Panc1 (cell line): ENCODE data around the gene MS4A4A. TPM values are rescaled to one million over a fixed set of nuclear protein-coding genes. Genes with fewer than 3 reads are reported as not detected.

ENCODE experiments used
- ATAC-seq: fragments of 200-7000 bp; cut with Tn5 transposase; 2 replicates; pipeline ENCODE4 v1.9.1; 2020; ENCODE audit warnings: mild to moderate bottlenecking, moderate library complexity
- BruUV-seq: library from RNA; stranded (reverse); fragments of 400-500 nt; replicated peaks from 2 replicates; lab custom pipeline; 2021; lab: Mats Ljungman, UMichigan
- CTCF ChIA-PET: fragments of 300-600 bp; sonication (Branson Sonifier 250); formaldehyde crosslinking; loops from one replicate; lab custom pipeline; 2022; ENCODE audit warnings: antibody characterized with exemption; lab: Charles Lee
- POLR2A ChIA-PET: fragments of 300-600 bp; sonication (Branson Sonifier 250); formaldehyde crosslinking; loops from one replicate; lab custom pipeline; 2022; ENCODE audit warnings: antibody characterized with exemption; lab: Charles Lee
- DNase-seq: peaks from one replicate; pipeline ENCODE4 v3.0.0-alpha.2; 2010; ENCODE audit warnings: low read depth, low spot score
- H3K27ac ChIP-seq: 2 replicates; pipeline ENCODE4 v1.5.1; 2011; ENCODE audit warnings: mild to moderate bottlenecking, low read length, inconsistent platforms
- H3K27me3 ChIP-seq: fragments of 200-500 bp; sonication (Bioruptor generic); 2 replicates; pipeline ENCODE4 v1.6.0; 2014; ENCODE audit warnings: low read length, inconsistent platforms; ENCODE audit not compliant: control insufficient read depth, insufficient read depth
- H3K36me3 ChIP-seq: fragments of 200-500 bp; sonication (Bioruptor generic); 2 replicates; pipeline ENCODE4 v1.5.1; 2014; ENCODE audit warnings: inconsistent platforms, mild to moderate bottlenecking, low read length, moderate library complexity; ENCODE audit not compliant: control insufficient read depth, insufficient read depth
- H3K4me1 ChIP-seq: 2 replicates; pipeline ENCODE4 v1.5.1; 2011; ENCODE audit warnings: inconsistent platforms, mild to moderate bottlenecking, low read length, moderate library complexity; ENCODE audit not compliant: control insufficient read depth, insufficient read depth
- H3K4me3 ChIP-seq, 2 experiments: 2 replicates each; pipeline ENCODE4 v1.5.1; 2011 to 2012; ENCODE audit warnings: low read depth in 2 of 2, low read length in 2 of 2, mild to moderate bottlenecking in 2 of 2, inconsistent platforms in 1 of 2, moderate library complexity in 1 of 2
- H3K9me3 ChIP-seq: fragments of 200-500 bp; sonication (Bioruptor generic); 2 replicates; pipeline ENCODE4 v1.5.1; 2014; ENCODE audit warnings: low read depth, mild to moderate bottlenecking, inconsistent platforms, low read length, moderate library complexity; ENCODE audit not compliant: control insufficient read depth, insufficient read depth
- CTCF ChIP-seq: fragments of 450-650 bp; IDR thresholded peaks from 2 replicates; pipeline ENCODE4 v1.5.1; 2017; ENCODE audit warnings: mild to moderate bottlenecking
- POLR2AphosphoS5 ChIP-seq: IDR thresholded peaks from 2 replicates; pipeline ENCODE4 v1.6.1; 2012; ENCODE audit warnings: mild to moderate bottlenecking, low read depth, low read length, moderate library complexity
- REST ChIP-seq, 2 experiments: IDR thresholded peaks; 2 replicates each; pipeline ENCODE4 v1.6.1; 2011 to 2012; ENCODE audit warnings: low read depth in 2 of 2, control low read depth in 1 of 2, low read length in 1 of 2, mild to moderate bottlenecking in 1 of 2, moderate library complexity in 1 of 2; ENCODE audit not compliant: insufficient read depth in 1 of 2
- SIN3A ChIP-seq: IDR thresholded peaks from 2 replicates; pipeline ENCODE4 v1.6.1; 2012; ENCODE audit warnings: low read depth, mild to moderate bottlenecking, low read length, moderate library complexity, borderline replicate concordance; ENCODE audit not compliant: insufficient read depth
- TCF7L2 ChIP-seq: IDR thresholded peaks from 2 replicates; pipeline ENCODE4 v1.6.1; 2011; ENCODE audit warnings: mild to moderate bottlenecking, low read depth, low read length, inconsistent platforms
- in situ Hi-C: cut with HindIII; loops from 2 replicates; pipeline ENCODE4 v1.10.0; 2016; ENCODE audit warnings: low sequenced_read_pairs, low pct_unique_long_range_greater_than_20kb
- intact Hi-C: fragments of 100-400 bp; cut with micrococcal nuclease; formaldehyde crosslinking; loops from one replicate; pipeline ENCODE4 v1.10.0; 2022; ENCODE audit not compliant: unreplicated experiment
- total RNA-seq: library from RNA; stranded (reverse); gene quantifications from one replicate; pipeline ENCODE4 v1.2.1, GENCODE V29; 2021; ENCODE audit not compliant: unreplicated experiment

The MS4A4A gene
- total RNA-seq, 1 experiment from 2014 or later, result not detected

GRCh38 chr11:60288531-60288930 lies 8.1 kb downstream of the MS4A4A start:
- H3K36me3 ChIP-seq, result no peaks in the 10 kb centered on the region
- no peaks in the 10 kb centered on the region for H3K4me1 ChIP-seq
- no peaks in the 10 kb centered on the region for H3K27me3 ChIP-seq
- no peak overlapping the region for H3K4me3 ChIP-seq
- H3K9me3 ChIP-seq, result no peaks in the 10 kb centered on the region
- intact Hi-C loops (no loop called here), in situ Hi-C loops (no loop called here)
- H3K27ac ChIP-seq, result no peak overlapping the region
- CTCF ChIA-PET, result no interaction called here
- TF ChIP-seq SIN3A (no peak), REST (IDR thresholded peaks at IDR 0.05; ENCODE audit: insufficient read depth in 1 of 2, low read depth in 2 of 2, low read length in 1 of 2) (no peak), TCF7L2 (no peak), CTCF (no peak)
- no TSS peak for BruUV-seq
- ATAC-seq (no peak), DNase-seq (no peak)
- POLR2A ChIA-PET, result no interaction called here

- Histone ChIP-seq H3K4me3 (no peak overlapping the region), H3K27ac (no peak overlapping the region), H3K4me1 (no peaks in the 10 kb centered on the region), H3K27me3 (no peaks in the 10 kb centered on the region), H3K36me3 (no peaks in the 10 kb centered on the region), H3K9me3 (no peaks in the 10 kb centered on the region)
- no peak for TF ChIP-seq CTCF
- TF ChIP-seq SIN3A, result no peak
- TF ChIP-seq POLR2AphosphoS5, result no peak
- no peak for TF ChIP-seq REST (IDR thresholded peaks at IDR 0.05; ENCODE audit: insufficient read depth in 1 of 2, low read depth in 2 of 2, low read length in 1 of 2)
- TF ChIP-seq TCF7L2, result no peak
- BruUV-seq, result no TSS peak
- POLR2A ChIA-PET, result no interaction called here
- DNase-seq, result no peak
- intact Hi-C loops (no loop called here), in situ Hi-C loops (no loop called here)
- CTCF ChIA-PET, result no interaction called here
- ATAC-seq, result no peak
These were observed 11.7 kb downstream of the MS4A4A start for GRCh38 chr11:60292145-60292544.
